ENCODE measurements around the gene SEC31B. TPM values are rescaled to one million over a fixed set of nuclear protein-coding genes. Genes with fewer than 3 reads are reported as not detected.

SEC31B gene
- total RNA-seq, 1 donor from 2014 or later, result 8.5 TPM

- no peak for TF ChIP-seq CTCF (IDR thresholded peaks at IDR 0.05)
- H3K27me3 Mint-ChIP-seq (ENCODE audit: low read depth), result no peaks in the 10 kb centered on the region
- no peaks in the 10 kb centered on the region for H3K9me3 Mint-ChIP-seq (ENCODE audit: low read depth)
- no peak overlapping the region for H3K4me3 Mint-ChIP-seq (ENCODE audit: unreplicated experiment)
- H3K36me3 Mint-ChIP-seq (ENCODE audit: low read depth), result peaks cover 29% of the 10 kb centered on the region
- no peak for DNase-seq (ENCODE audit: low spot score)
- no peak overlapping the region for H3K27ac Mint-ChIP-seq (ENCODE audit: unreplicated experiment)
- H3K4me1 Mint-ChIP-seq (ENCODE audit: low read depth), result no peaks in the 10 kb centered on the region
Measured at GRCh38 chr10:100498059-100498458, 21.6 kb downstream of the SEC31B start.

- Mint-ChIP-seq H3K4me3 (ENCODE audit: unreplicated experiment) (no peak overlapping the region), H3K27ac (ENCODE audit: unreplicated experiment) (no peak overlapping the region), H3K27me3 (ENCODE audit: low read depth) (no peaks in the 10 kb centered on the region), H3K36me3 (ENCODE audit: low read depth) (peaks cover 32% of the 10 kb centered on the region), H3K4me1 (ENCODE audit: low read depth) (no peaks in the 10 kb centered on the region), H3K9me3 (ENCODE audit: low read depth) (no peaks in the 10 kb centered on the region)
- TF ChIP-seq CTCF (IDR thresholded peaks at IDR 0.05), result no peak
- DNase-seq (ENCODE audit: low spot score), result no peak
Measured at GRCh38 chr10:100496567-100496966, 23.1 kb downstream of the SEC31B start.

- no peaks in the 10 kb centered on the region for H3K9me3 Mint-ChIP-seq (ENCODE audit: low read depth)
- H3K4me1 Mint-ChIP-seq (ENCODE audit: low read depth), result peaks cover 3% of the 10 kb centered on the region
- peaks cover 2% of the 10 kb centered on the region for H3K27me3 Mint-ChIP-seq (ENCODE audit: low read depth)
- no peak for DNase-seq (ENCODE audit: low spot score)
- peaks cover 32% of the 10 kb centered on the region for H3K36me3 Mint-ChIP-seq (ENCODE audit: low read depth)
- no peak overlapping the region for H3K4me3 Mint-ChIP-seq (ENCODE audit: unreplicated experiment)
- no peak overlapping the region for H3K27ac Mint-ChIP-seq (ENCODE audit: unreplicated experiment)
- TF ChIP-seq CTCF (IDR thresholded peaks at IDR 0.05), result no peak
Measured at GRCh38 chr10:100490531-100490930, 29.1 kb downstream of the SEC31B start.

DNA sequence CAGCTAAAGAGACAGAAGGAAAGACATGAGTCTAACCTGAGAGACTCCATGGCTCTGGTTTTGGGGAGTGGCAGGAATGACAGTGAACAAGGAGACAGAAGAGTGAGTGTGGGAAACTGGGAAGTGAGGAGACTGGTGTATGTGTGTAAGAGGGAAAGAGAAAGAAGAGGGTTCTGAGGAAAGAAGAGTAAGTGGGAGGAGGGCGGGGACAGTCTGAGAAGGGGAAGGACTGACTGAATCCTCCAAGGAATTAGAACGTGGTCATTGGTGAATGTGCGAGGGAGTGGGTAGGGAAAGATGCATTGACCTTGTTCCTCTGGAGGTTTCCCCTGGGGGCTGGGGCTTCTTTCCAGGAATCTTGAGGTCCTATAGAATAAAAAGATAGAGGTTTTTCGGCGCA lies 30.3 kb downstream of the SEC31B start:
- no peak for TF ChIP-seq CTCF (IDR thresholded peaks at IDR 0.05)
- Mint-ChIP-seq H3K27me3 (ENCODE audit: low read depth) (peaks cover 7% of the 10 kb centered on the region), H3K36me3 (ENCODE audit: low read depth) (peaks cover 36% of the 10 kb centered on the region), H3K4me1 (ENCODE audit: low read depth) (peaks cover 3% of the 10 kb centered on the region), H3K27ac (ENCODE audit: unreplicated experiment) (no peak overlapping the region), H3K4me3 (ENCODE audit: unreplicated experiment) (no peak overlapping the region), H3K9me3 (ENCODE audit: low read depth) (no peaks in the 10 kb centered on the region)
- DNase-seq (ENCODE audit: low spot score), result no peak

GRCh38 chr10:100487529-100487928 lies 32.1 kb downstream of the SEC31B start:
- H3K4me3 Mint-ChIP-seq (ENCODE audit: unreplicated experiment), result no peak overlapping the region
- peaks cover 32% of the 10 kb centered on the region for H3K36me3 Mint-ChIP-seq (ENCODE audit: low read depth)
- H3K9me3 Mint-ChIP-seq (ENCODE audit: low read depth), result no peaks in the 10 kb centered on the region
- peaks cover 14% of the 10 kb centered on the region for H3K27me3 Mint-ChIP-seq (ENCODE audit: low read depth)
- no peak for TF ChIP-seq CTCF (IDR thresholded peaks at IDR 0.05)
- no peak overlapping the region for H3K27ac Mint-ChIP-seq (ENCODE audit: unreplicated experiment)
- H3K4me1 Mint-ChIP-seq (ENCODE audit: low read depth), result peaks cover 11% of the 10 kb centered on the region
- no peak for DNase-seq (ENCODE audit: low spot score)
